ENCODE data around the gene ATXN3.
A peak's percentile ranks its signal among the peaks of the same experiment; 100 is the strongest.

Gene ATXN3

GRCh38 chr14:92106143-92106926 lies at the start of gene ATXN3:
TSS of gene ATXN3 (minus strand) at chr14:92106582. CDS start at chr14:92106552, 30 bp downstream.
- DNase-seq = peak; percentile 96

- DNase-seq = no peak
Observed at GRCh38 chr14:92154283-92154942, 48.0 kb upstream of the ATXN3 start.

- DNase-seq = no peak
Observed at GRCh38 chr14:92153581-92153980, 47.2 kb upstream of the ATXN3 start.

- no peak for DNase-seq
Observed at GRCh38 chr14:92144708-92145107, 38.3 kb upstream of the ATXN3 start.

- DNase-seq = no peak
Observed at GRCh38 chr14:92143962-92144361, 37.6 kb upstream of the ATXN3 start.

GRCh38 chr14:92143309-92143708 lies 36.9 kb upstream of the ATXN3 start:
- DNase-seq = no peak

- no peak for DNase-seq
Observed at GRCh38 chr14:92135269-92135668, 28.9 kb upstream of the ATXN3 start.

GRCh38 chr14:92134456-92134855 lies 28.1 kb upstream of the ATXN3 start:
- no peak for DNase-seq

GRCh38 chr14:92122761-92123160 lies 16.4 kb upstream of the ATXN3 start:
- DNase-seq = no peak

GRCh38 chr14:92122351-92122677 lies 15.9 kb upstream of the ATXN3 start:
- no peak for DNase-seq

GRCh38 chr14:92121670-92122350 lies 15.4 kb upstream of the ATXN3 start, which contains the start of the genes CPSF2 and NDUFB1:
TSS of gene CPSF2 (plus strand) at chr14:92121969. CDS start at chr14:92130985, 9,016 bp downstream.
TSS of gene NDUFB1 (minus strand) at chr14:92121706. CDS start at chr14:92117637, 4,069 bp downstream.
- peak; percentile 88 for DNase-seq

GRCh38 chr14:92121207-92121669 lies 14.9 kb upstream of the ATXN3 start:
- no peak for DNase-seq

- DNase-seq = no peak
Observed at GRCh38 chr14:92109490-92109889, 3.1 kb upstream of the ATXN3 start.

GRCh38 chr14:92108345-92109254 lies 2.2 kb upstream of the ATXN3 start:
- peak; percentile 27 for DNase-seq

- DNase-seq = no peak
Observed at GRCh38 chr14:92105893-92106142, 564 bp downstream of the ATXN3 start.

GRCh38 chr14:92105073-92105892 lies 1.1 kb downstream of the ATXN3 start:
- DNase-seq = no peak

- no peak for DNase-seq
Observed at GRCh38 chr14:92103363-92103989, 2.9 kb downstream of the ATXN3 start.

- no peak for DNase-seq
Observed at GRCh38 chr14:92099802-92100201, 6.6 kb downstream of the ATXN3 start.

GRCh38 chr14:92093320-92093719 lies 13.1 kb downstream of the ATXN3 start:
- no peak for DNase-seq

GRCh38 chr14:92088494-92088893 lies 17.9 kb downstream of the ATXN3 start:
- no peak for DNase-seq

GRCh38 chr14:92074555-92074954 lies 31.8 kb downstream of the ATXN3 start:
- no peak for DNase-seq

Data from activated naive CD4-positive, alpha-beta T cell treated with anti-CD3 and anti-CD28 coated beads, Interleukin-2, amount 50 U/mL, for 16 hours (primary cell).